H1 (cell line): ENCODE measurements around the gene EXT2. TPM values are rescaled to one million over a fixed set of nuclear protein-coding genes. Genes with fewer than 3 reads are reported as not detected.

ENCODE experiments used
- CTCF ChIA-PET: fragments of 300-600 bp; sonication (Branson Sonifier 250); formaldehyde crosslinking; loops from one replicate; lab custom pipeline; 2021; ENCODE audit not compliant: partially characterized antibody; lab: Charles Lee
- POLR2A ChIA-PET: fragments of 300-600 bp; sonication (Branson Sonifier 250); formaldehyde crosslinking; loops from one replicate; lab custom pipeline; 2021; ENCODE audit warnings: inconsistent platforms; ENCODE audit not compliant: partially characterized antibody; lab: Charles Lee
- DNase-seq, 2 experiments: peaks; one replicate each; pipeline versions ENCODE4 v3.0.0 to v3.0.0-alpha.2; 2010 to 2022; ENCODE audit warnings: low spot score in 2 of 2, low read depth in 1 of 2, mixed read lengths in 1 of 2
- FAIRE-seq: peaks from 2 replicates; lab custom pipeline; 2011; peaks lifted over from hg19 to GRCh38; lab: Jason Lieb, UNC
- H2AFZ ChIP-seq: 2 replicates; pipeline ENCODE4 v1.8.1; 2012; ENCODE audit warnings: low read length, inconsistent platforms
- H2AK5ac ChIP-seq: 2 replicates; pipeline ENCODE4 v1.6.1; 2013; ENCODE audit warnings: low read depth, low read length
- H2BK120ac ChIP-seq: replicated peaks from 2 replicates; pipeline ENCODE3; 2013; ENCODE audit warnings: low read depth, low read length, inconsistent platforms
- H2BK12ac ChIP-seq: 2 replicates; pipeline ENCODE4 v1.6.1; 2013; ENCODE audit warnings: low read depth, low read length
- H2BK15ac ChIP-seq: 2 replicates; pipeline ENCODE4 v1.6.1; 2013; ENCODE audit warnings: low read length
- H2BK20ac ChIP-seq: 2 replicates; pipeline ENCODE4 v1.6.1; 2013; ENCODE audit warnings: low read length
- H2BK5ac ChIP-seq: 2 replicates; pipeline ENCODE4 v1.6.1; 2013; ENCODE audit warnings: low read depth, low read length
- H3K14ac ChIP-seq: 2 replicates; pipeline ENCODE4 v1.6.1; 2013; ENCODE audit warnings: inconsistent platforms; ENCODE audit not compliant: insufficient read length
- H3K18ac ChIP-seq: 2 replicates; pipeline ENCODE4 v1.6.1; 2013; ENCODE audit warnings: low read length; ENCODE audit errors: extremely low read depth
- H3K23ac ChIP-seq: 2 replicates; pipeline ENCODE4 v1.6.1; 2013; ENCODE audit warnings: inconsistent platforms; ENCODE audit not compliant: insufficient read length
- H3K23me2 ChIP-seq: 2 replicates; pipeline ENCODE4 v1.6.1; 2013; ENCODE audit warnings: low read depth, low read length
- H3K27ac ChIP-seq: 2 replicates; pipeline ENCODE4 v1.6.1; 2011; ENCODE audit warnings: low read depth, low read length, inconsistent platforms
- H3K27me3 ChIP-seq, 4 experiments: replicated peaks in 1 of 4; 1 replicate in 1 of 4; 2 replicates in 3 of 4; pipeline versions ENCODE4 v1.6.1 to v1.8.1; 2011 to 2013; ENCODE audit warnings: low read length in 3 of 4, mild to moderate bottlenecking in 3 of 4, inconsistent platforms in 2 of 4, mixed read lengths in 2 of 4, moderate library complexity in 1 of 4; ENCODE audit not compliant: control insufficient read depth in 3 of 4, insufficient read depth in 3 of 4; ENCODE audit errors: extremely low read depth in 1 of 4
- H3K36me3 ChIP-seq, 4 experiments: 2 replicates each; pipeline versions ENCODE4 v1.6.1 to v1.8.1; 2011 to 2013; ENCODE audit warnings: mild to moderate bottlenecking in 4 of 4, low read length in 3 of 4, moderate library complexity in 2 of 4, control low read depth in 1 of 4, inconsistent platforms in 1 of 4; ENCODE audit not compliant: insufficient read depth in 4 of 4, control insufficient read depth in 2 of 4
- H3K4ac ChIP-seq: replicated peaks from 2 replicates; pipeline ENCODE3; 2013; ENCODE audit warnings: low read length, low read depth, mixed read lengths, inconsistent platforms; ENCODE audit not compliant: insufficient read length
- H3K4me1 ChIP-seq, 4 experiments: replicated peaks in 1 of 4; 1 replicate in 1 of 4; 2 replicates in 3 of 4; pipeline versions ENCODE4 v1.6.1 to v1.8.1; 2011 to 2013; ENCODE audit warnings: low read length in 3 of 4, inconsistent platforms in 2 of 4, mixed read lengths in 1 of 4; ENCODE audit not compliant: insufficient read depth in 4 of 4, control insufficient read depth in 3 of 4
- H3K4me2 ChIP-seq, 2 experiments: 2 replicates each; pipeline versions ENCODE4 v1.6.1 to v1.8.1; 2011 to 2013; ENCODE audit warnings: low read depth in 2 of 2, low read length in 2 of 2, control low read depth in 1 of 2, inconsistent platforms in 1 of 2, mild to moderate bottlenecking in 1 of 2; ENCODE audit not compliant: insufficient read depth in 1 of 2
- H3K4me3 ChIP-seq, 4 experiments: fragments of 200-600, 300-600 bp in 1 of 4; sonication (generic), shearing (Covaris generic), sonication (Bioruptor Twin) in 1 of 4; 2 replicates each; pipeline versions ENCODE4 v1.5.1 to v1.8.1; 2011 to 2016; ENCODE audit warnings: low read length in 4 of 4, low read depth in 3 of 4, control low read depth in 2 of 4, inconsistent platforms in 2 of 4, mild to moderate bottlenecking in 2 of 4, mixed read lengths in 1 of 4, moderate library complexity in 1 of 4; ENCODE audit not compliant: insufficient read depth in 2 of 4; ENCODE audit errors: extremely low read depth in 1 of 4
- H3K56ac ChIP-seq: replicated peaks from 2 replicates; pipeline ENCODE3; 2013; ENCODE audit warnings: low read depth, mild to moderate bottlenecking, mixed read lengths, low read length, inconsistent platforms; ENCODE audit not compliant: insufficient read length
- H3K79me1 ChIP-seq: 2 replicates; pipeline ENCODE4 v1.6.1; 2013; ENCODE audit warnings: low read depth, low read length, control low read depth
- H3K79me2 ChIP-seq, 2 experiments: 2 replicates each; pipeline versions ENCODE4 v1.6.1 to v1.8.1; 2012 to 2013; ENCODE audit warnings: low read length in 2 of 2, mild to moderate bottlenecking in 2 of 2, inconsistent platforms in 1 of 2; ENCODE audit not compliant: insufficient read depth in 2 of 2, control insufficient read depth in 1 of 2
- H3K9ac ChIP-seq, 4 experiments: replicated peaks in 1 of 4; 1 replicate in 1 of 4; 2 replicates in 3 of 4; pipeline versions ENCODE4 v1.6.1 to v1.8.1; 2011 to 2013; ENCODE audit warnings: low read depth in 3 of 4, low read length in 3 of 4, control low read depth in 2 of 4, mild to moderate bottlenecking in 2 of 4, moderate library complexity in 2 of 4, inconsistent platforms in 1 of 4; ENCODE audit errors: extremely low read depth in 1 of 4
- H3K9me3 ChIP-seq, 2 experiments: 2 replicates each; pipeline versions ENCODE4 v1.6.1 to v1.8.1; 2012 to 2013; ENCODE audit warnings: mild to moderate bottlenecking in 2 of 2, moderate library complexity in 2 of 2, control low read depth in 1 of 2, inconsistent platforms in 1 of 2, low read depth in 1 of 2, low read length in 1 of 2, mixed read lengths in 1 of 2; ENCODE audit not compliant: insufficient read depth in 2 of 2
- H4K20me1 ChIP-seq, 2 experiments: replicated peaks in 1 of 2; 2 replicates each; pipeline versions ENCODE3 to v1.8.1; 2011 to 2013; ENCODE audit warnings: inconsistent platforms in 2 of 2, low read length in 2 of 2, mild to moderate bottlenecking in 1 of 2; ENCODE audit not compliant: insufficient read depth in 2 of 2, control insufficient read depth in 1 of 2
- H4K5ac ChIP-seq: 2 replicates; pipeline ENCODE4 v1.6.1; 2013; ENCODE audit warnings: low read length, low read depth, mixed read lengths, inconsistent platforms; ENCODE audit not compliant: insufficient read length
- H4K8ac ChIP-seq: 2 replicates; pipeline ENCODE4 v1.8.0; 2013; ENCODE audit warnings: mild to moderate bottlenecking, moderate library complexity, low read length, inconsistent platforms; ENCODE audit not compliant: insufficient read depth; ENCODE audit errors: extremely low read depth
- H4K91ac ChIP-seq: replicated peaks from 2 replicates; pipeline ENCODE3; 2013; ENCODE audit warnings: low read length, mixed read lengths, inconsistent platforms; ENCODE audit not compliant: insufficient read length
- BACH1 ChIP-seq: IDR thresholded peaks from 2 replicates; pipeline ENCODE4 v1.6.1; 2012; ENCODE audit warnings: low read length, improper control_type of control experiment
- NRF1 ChIP-seq: IDR thresholded peaks from 2 replicates; pipeline ENCODE4 v1.6.1; 2011; ENCODE audit warnings: mild to moderate bottlenecking, low read depth, low read length, improper control_type of control experiment
- PHF8 ChIP-seq: fragments of 200-600 bp; sonication (generic); conservative IDR thresholded peaks from 2 replicates; pipeline ENCODE4 v1.7.1; 2012; ENCODE audit warnings: low read depth, mild to moderate bottlenecking, inconsistent platforms, low read length, moderate library complexity
- RAD21 ChIP-seq, 2 experiments: IDR thresholded peaks in 1 of 2; conservative IDR thresholded peaks in 1 of 2; 2 replicates each; pipeline ENCODE4 v1.6.1; 2011; ENCODE audit warnings: low read depth in 2 of 2, low read length in 2 of 2, improper control_type of control experiment in 1 of 2, inconsistent platforms in 1 of 2, mild to moderate bottlenecking in 1 of 2, moderate library complexity in 1 of 2
- RBBP5 ChIP-seq: IDR thresholded peaks from 2 replicates; pipeline ENCODE4 v1.7.1; 2012; ENCODE audit warnings: low read depth, mild to moderate bottlenecking, inconsistent platforms, low read length, moderate library complexity, borderline replicate concordance
- SAP30 ChIP-seq: fragments of 300-600 bp; sonication (generic); IDR thresholded peaks from 2 replicates; pipeline ENCODE4 v1.7.1; 2012; ENCODE audit warnings: low read length, moderate library complexity, mild to moderate bottlenecking, inconsistent platforms; ENCODE audit not compliant: insufficient read depth, insufficient replicate concordance
- SIN3A ChIP-seq, 2 experiments: IDR thresholded peaks in 1 of 2; conservative IDR thresholded peaks in 1 of 2; 2 replicates each; pipeline ENCODE4 v1.6.1; 2011 to 2012; ENCODE audit warnings: low read length in 2 of 2, improper control_type of control experiment in 1 of 2, low read depth in 1 of 2, mild to moderate bottlenecking in 1 of 2
- SIRT6 ChIP-seq: IDR thresholded peaks from one replicate; pipeline ENCODE4 v1.7.1; 2012; ENCODE audit warnings: low read length, inconsistent platforms
- TEAD4 ChIP-seq: IDR thresholded peaks from 2 replicates; pipeline ENCODE4 v1.6.1; 2012; ENCODE audit warnings: low read depth, low read length, inconsistent platforms, mixed read lengths
- YY1 ChIP-seq: IDR thresholded peaks from 2 replicates; pipeline ENCODE4 v1.6.1; 2011; ENCODE audit warnings: low read depth, mild to moderate bottlenecking, low read length
- WGBS, 2 experiments: shearing (Covaris generic) in 1 of 2; methylation state at CpG; one replicate each; pipeline versions ENCODE4 v1.1.6 to v1.1.7; 2013 to 2015; ENCODE audit warnings: low lambda C conversion rate in 2 of 2, mixed read lengths in 2 of 2, inconsistent platforms in 1 of 2, low coverage in 1 of 2, missing lambda C conversion rate in 1 of 2; ENCODE audit not compliant: insufficient replicate concordance in 2 of 2, insufficient coverage in 1 of 2, insufficient read length in 1 of 2; ENCODE audit errors: extremely low coverage in 1 of 2, missing lambda C conversion rate in 1 of 2; 5-methylcytosine and 5-hydroxymethylcytosine counted together
- polyA plus RNA-seq, 7 experiments: library from polyadenylated mRNA; depleted of rRNA in 3 of 7; stranded (reverse) in 5 of 7; unstranded in 2 of 7; fragments of >200 nt in 5 of 7; fragments of 200-250 nt in 2 of 7; gene quantifications; 1 replicate in 5 of 7; 2 replicates in 1 of 7; 4 replicates in 1 of 7; pipeline versions ENCODE4 v1.2.1 to v1.2.3, GENCODE V29; 2011 to 2013; ENCODE audit warnings: missing spikeins in 2 of 7, mixed read lengths in 2 of 7
- total RNA-seq: library from RNA; stranded (reverse); fragmentation: NEBNext Ultra II Directional; extraction: Animal tissue kit (Norgen Biotek cat#: 25700); gene quantifications from 2 replicates; pipeline ENCODE4 v1.2.1, GENCODE V29; 2021

The EXT2 gene
- total and polyA plus RNA-seq, 2 of the 8 experiments (the other 6 are each of a cell fraction or from before 2014, with no cell fraction given) = 29.8 to 42.8 TPM

- H3K23ac ChIP-seq = no peak overlapping the region
- H3K4me2 ChIP-seq = peak overlapping the region; percentile 44 to 54; a peak in 2 of 4 replicates
- no peak overlapping the region for H2BK20ac ChIP-seq
- no peaks in the 10 kb centered on the region for H3K36me3 ChIP-seq
- no peak for DNase-seq
- no peaks in the 10 kb centered on the region for H3K23me2 ChIP-seq
- H2AK5ac ChIP-seq = no peak overlapping the region
- H3K9ac ChIP-seq = no peak overlapping the region
- H4K91ac ChIP-seq = no peak overlapping the region
- TF ChIP-seq NRF1 (no peak), BACH1 (no peak), SIRT6 (no peak), TEAD4 (peak; percentile 75), SAP30 (no peak), SIN3A (conservative IDR thresholded peaks at IDR 0.05 in 1 of 2, IDR thresholded peaks at IDR 0.05 in 1 of 2; ENCODE audit: low read depth in 1 of 2, low read length in 2 of 2) (no peak), RBBP5 (no peak), YY1 (no peak), RAD21 (IDR thresholded peaks at IDR 0.05 in 1 of 2, conservative IDR thresholded peaks at IDR 0.05 in 1 of 2; ENCODE audit: low read depth in 2 of 2, low read length in 2 of 2) (peak in 1 of 2 experiments; percentile 4; a peak in 1 of 4 replicates), PHF8 (no peak)
- peaks cover 3 to 12% (median 8%) of the 10 kb centered on the region in 4 experiments; a peak in 5 of 7 replicates for H3K4me1 ChIP-seq
- no peak overlapping the region for H3K4ac ChIP-seq
- H3K27me3 ChIP-seq = no peaks in the 10 kb centered on the region
- H3K9me3 ChIP-seq = no peaks in the 10 kb centered on the region; a peak in 1 of 4 replicates
- ChIA-PET POLR2A (interaction anchor here (1.4 kb wide), 1 partner anchor 80 kb away, joined by 3 read pairs; no protein-coding TSS in a partner anchor), CTCF (interaction anchor here (0.6 to 3.6 kb wide), 9 partner anchors 13 to 437 kb away, joined by 3 to 22 read pairs (median 3); no protein-coding TSS in a partner anchor)
- H3K79me1 ChIP-seq = no peaks in the 10 kb centered on the region
- H2AFZ ChIP-seq = no peak overlapping the region
- 0 out of 2 replicates have a peak overlapping the region, but pooled peaks have one; percentile 62 for H2BK12ac ChIP-seq
- no peak overlapping the region for H2BK5ac ChIP-seq
- FAIRE-seq = peak; percentile 50
- H2BK15ac ChIP-seq = no peak overlapping the region
- H3K79me2 ChIP-seq = no peaks in the 10 kb centered on the region
- WGBS, 2 experiments = 67% methylated on average over 3 of the region's 3 CpGs; no CpG with 5 or more reads in 1 of the 2 experiments
- no peaks in the 10 kb centered on the region for H4K20me1 ChIP-seq
- no peak overlapping the region for H4K5ac ChIP-seq
- no peak overlapping the region for H3K14ac ChIP-seq
- no peak overlapping the region for H4K8ac ChIP-seq
- H3K56ac ChIP-seq = no peak overlapping the region
- H3K27ac ChIP-seq = no peak overlapping the region
- H3K18ac ChIP-seq = no peak overlapping the region
- H3K4me3 ChIP-seq = peak overlapping the region in 1 of 4 experiments; percentile 10; a peak in 1 of 8 replicates
- H2BK120ac ChIP-seq = no peak overlapping the region
These were observed 82.9 kb downstream of the EXT2 start for GRCh38 chr11:44178381-44178780.
